Gastroesophageal sphincter (tissue), 3 donors: ENCODE results near the gene PSMF1.

Experiments used
- EP300 ChIP-seq: sonication (generic); formaldehyde crosslinking; IDR thresholded peaks from one replicate; pipeline ENCODE4 v1.6.1; 2017; ENCODE audit warnings: antibody characterized with exemption, mild to moderate bottlenecking
- POLR2A ChIP-seq, 2 donors: fragments of 450-650 bp; IDR thresholded peaks; one replicate each; pipeline ENCODE4 v1.6.1; 2017; ENCODE audit warnings: antibody characterized with exemption in 2 of 2, mild to moderate bottlenecking in 2 of 2, moderate library complexity in 1 of 2
- TF ChIP-seq, protein P1 (sequence below), 4 experiments: fragments of 200-600 bp in 2 of 4; fragments of 450-650 bp in 2 of 4; sonication (generic) in 1 of 4; IDR thresholded peaks; one replicate each; pipeline ENCODE4 v1.5.1; 2017 to 2019; ENCODE audit warnings: antibody characterized with exemption in 4 of 4, mild to moderate bottlenecking in 2 of 4, moderate library complexity in 2 of 4

DNA sequence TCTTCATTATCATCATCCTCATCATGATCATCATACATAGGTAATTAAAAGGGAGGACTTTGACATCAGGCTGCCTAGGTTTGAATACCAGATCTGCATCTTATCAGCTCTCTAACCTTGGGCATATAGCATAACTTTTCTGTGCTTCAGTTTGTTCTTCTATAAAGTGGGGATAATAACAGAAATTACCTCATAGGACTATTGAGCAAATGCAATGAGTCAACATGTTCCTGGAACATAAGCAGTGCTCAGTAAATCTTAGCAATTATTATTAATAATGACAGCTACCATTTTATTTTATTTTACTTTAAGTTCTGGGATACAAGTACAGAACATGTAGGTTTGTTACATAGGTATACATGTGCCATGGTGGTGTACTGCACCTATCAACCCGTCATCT is 92.1 kb downstream of the PSMF1 start:
- TF ChIP-seq, protein P1, sequence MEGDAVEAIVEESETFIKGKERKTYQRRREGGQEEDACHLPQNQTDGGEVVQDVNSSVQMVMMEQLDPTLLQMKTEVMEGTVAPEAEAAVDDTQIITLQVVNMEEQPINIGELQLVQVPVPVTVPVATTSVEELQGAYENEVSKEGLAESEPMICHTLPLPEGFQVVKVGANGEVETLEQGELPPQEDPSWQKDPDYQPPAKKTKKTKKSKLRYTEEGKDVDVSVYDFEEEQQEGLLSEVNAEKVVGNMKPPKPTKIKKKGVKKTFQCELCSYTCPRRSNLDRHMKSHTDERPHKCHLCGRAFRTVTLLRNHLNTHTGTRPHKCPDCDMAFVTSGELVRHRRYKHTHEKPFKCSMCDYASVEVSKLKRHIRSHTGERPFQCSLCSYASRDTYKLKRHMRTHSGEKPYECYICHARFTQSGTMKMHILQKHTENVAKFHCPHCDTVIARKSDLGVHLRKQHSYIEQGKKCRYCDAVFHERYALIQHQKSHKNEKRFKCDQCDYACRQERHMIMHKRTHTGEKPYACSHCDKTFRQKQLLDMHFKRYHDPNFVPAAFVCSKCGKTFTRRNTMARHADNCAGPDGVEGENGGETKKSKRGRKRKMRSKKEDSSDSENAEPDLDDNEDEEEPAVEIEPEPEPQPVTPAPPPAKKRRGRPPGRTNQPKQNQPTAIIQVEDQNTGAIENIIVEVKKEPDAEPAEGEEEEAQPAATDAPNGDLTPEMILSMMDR (IDR thresholded peaks at IDR 0.05) = no peak
- TF ChIP-seq POLR2A (IDR thresholded peaks at IDR 0.05) = no peak
- no peak for TF ChIP-seq EP300
